HL-60 (cell line): ENCODE data around the gene XYLB.

Source experiments
- DNase-seq, 2 experiments: peaks; one replicate each; pipeline ENCODE4 v3.0.0-alpha.2; 2010 to 2020; ENCODE audit warnings: low read depth in 1 of 2, low spot score in 1 of 2
- H3K27ac ChIP-seq: fragments of 250-450 bp; sonication (Bioruptor Pico); replicated peaks from 2 replicates; pipeline ENCODE4 v1.5.1; 2020; ENCODE audit warnings: mild to moderate bottlenecking, moderate library complexity
- H3K27me3 ChIP-seq: fragments of 250-450 bp; sonication (Bioruptor Pico); 2 replicates; pipeline ENCODE4 v1.5.1; 2021; ENCODE audit warnings: mild to moderate bottlenecking, moderate library complexity; ENCODE audit not compliant: insufficient read depth, poor library complexity, severe bottlenecking
- H3K4me3 ChIP-seq: replicated peaks from 2 replicates; pipeline ENCODE4 v1.5.1; 2011; ENCODE audit warnings: mild to moderate bottlenecking, control low read depth, low read length; ENCODE audit not compliant: insufficient read depth
- CTCF ChIP-seq: IDR thresholded peaks from one replicate; pipeline ENCODE4 v1.5.1; 2011; ENCODE audit warnings: low read length, control low read depth, inconsistent platforms; ENCODE audit not compliant: insufficient read depth
- GABPA ChIP-seq: IDR thresholded peaks from 2 replicates; pipeline ENCODE4 v1.6.1; 2012; ENCODE audit warnings: low read depth
- POLR2AphosphoS5 ChIP-seq: IDR thresholded peaks from 2 replicates; pipeline ENCODE4 v1.6.1; 2012; ENCODE audit warnings: low read depth
- REST ChIP-seq: IDR thresholded peaks from 2 replicates; pipeline ENCODE4 v1.6.1; 2012; ENCODE audit warnings: low read depth; ENCODE audit not compliant: insufficient replicate concordance
- SPI1 ChIP-seq: IDR thresholded peaks from 2 replicates; pipeline ENCODE4 v1.6.1; 2012; ENCODE audit warnings: low read depth, mild to moderate bottlenecking, borderline replicate concordance

XYLB gene

GRCh38 chr3:38382506-38383080 is 36.0 kb downstream of the XYLB start:
- DNase-seq: no peak
- Histone ChIP-seq H3K27me3 (no peaks in the 10 kb centered on the region), H3K4me3 (no peak overlapping the region), H3K27ac (no peak overlapping the region)
- no peak for TF ChIP-seq GABPA
- no peak for TF ChIP-seq CTCF
- TF ChIP-seq POLR2AphosphoS5: no peak
- TF ChIP-seq SPI1: no peak
- no peak for TF ChIP-seq REST

GRCh38 chr3:38383156-38383875 is 36.7 kb downstream of the XYLB start:
- H3K4me3 ChIP-seq: no peak overlapping the region

More at GRCh38 chr3:38383156-38383875, 36.7 kb downstream of the XYLB start:
- no peak for DNase-seq
- Histone ChIP-seq H3K27me3 (no peaks in the 10 kb centered on the region), H3K27ac (no peak overlapping the region)
- TF ChIP-seq CTCF (no peak), GABPA (no peak), POLR2AphosphoS5 (no peak), SPI1 (no peak), REST (no peak)
